Duodenal mucosa (tissue), 2 donors: ENCODE results near the gene TADA1.
"Not testable (repeated sequence)": the region's sequence is repeated elsewhere in the genome, so short reads cannot be mapped to it uniquely, and the experiment has no call there.

Source experiments
- H3K27ac ChIP-seq: one replicate; pipeline ENCODE4 v1.7.0; 2013; ENCODE audit warnings: low read depth, low read length
- H3K27me3 ChIP-seq, 2 donors: one replicate each; pipeline ENCODE4 v1.7.0; 2013; ENCODE audit warnings: low read length in 2 of 2, control low read depth in 1 of 2; ENCODE audit not compliant: insufficient read depth in 2 of 2, control insufficient read depth in 1 of 2
- H3K36me3 ChIP-seq, 2 donors: one replicate each; pipeline ENCODE4 v1.7.0; 2013; ENCODE audit warnings: low read length in 2 of 2, control low read depth in 1 of 2; ENCODE audit not compliant: insufficient read depth in 2 of 2, control insufficient read depth in 1 of 2
- H3K4me1 ChIP-seq, 2 donors: one replicate each; pipeline ENCODE4 v1.7.0; 2013; ENCODE audit warnings: low read length in 2 of 2, control low read depth in 1 of 2; ENCODE audit not compliant: insufficient read depth in 2 of 2, control insufficient read depth in 1 of 2
- H3K4me3 ChIP-seq, 2 donors: one replicate each; pipeline ENCODE4 v1.7.0; 2013; ENCODE audit warnings: low read length in 2 of 2, low read depth in 1 of 2
- H3K9ac ChIP-seq, 2 donors: one replicate each; pipeline ENCODE4 v1.7.0; 2013; ENCODE audit warnings: low read length in 2 of 2, low read depth in 1 of 2
- H3K9me3 ChIP-seq, 2 donors: one replicate each; pipeline ENCODE4 v1.7.0; 2013; ENCODE audit warnings: low read length in 2 of 2, control low read depth in 1 of 2; ENCODE audit not compliant: control insufficient read depth in 1 of 2

The TADA1 gene

GRCh38 chr1:166848193-166848592 lies 27.9 kb downstream of the TADA1 start:
- H3K27me3 ChIP-seq, result no peaks in the 10 kb centered on the region
- no peaks in the 10 kb centered on the region for H3K9me3 ChIP-seq
- no peak overlapping the region for H3K4me3 ChIP-seq
- no peak overlapping the region for H3K9ac ChIP-seq
- peaks cover 4 to 5% of the 10 kb centered on the region in 2 donors for H3K4me1 ChIP-seq
- H3K27ac ChIP-seq, result no peak overlapping the region
- H3K36me3 ChIP-seq, result peaks cover 53 to 94% of the 10 kb centered on the region in 2 donors

- H3K4me1 ChIP-seq, result peaks cover 23 to 33% of the 10 kb centered on the region in 2 donors
- no peaks in the 10 kb centered on the region for H3K27me3 ChIP-seq
- no peak overlapping the region for H3K9ac ChIP-seq
- no peaks in the 10 kb centered on the region for H3K9me3 ChIP-seq
- H3K27ac ChIP-seq, result no peak overlapping the region
- no peak overlapping the region for H3K4me3 ChIP-seq
- peaks cover 67 to 86% of the 10 kb centered on the region in 2 donors for H3K36me3 ChIP-seq
These were observed 31.3 kb downstream of the TADA1 start for GRCh38 chr1:166844791-166845190.

- H3K9ac ChIP-seq, result no peak overlapping the region
- H3K36me3 ChIP-seq, result peaks cover 60 to 78% of the 10 kb centered on the region in 2 donors
- H3K27ac ChIP-seq, result no peak overlapping the region
- peaks cover 23 to 34% of the 10 kb centered on the region in 2 donors for H3K4me1 ChIP-seq
- no peaks in the 10 kb centered on the region for H3K9me3 ChIP-seq
- H3K27me3 ChIP-seq, result no peaks in the 10 kb centered on the region
- no peak overlapping the region for H3K4me3 ChIP-seq
These were observed 32.1 kb downstream of the TADA1 start for GRCh38 chr1:166843769-166844596.

GRCh38 chr1:166843322-166843721 lies 32.7 kb downstream of the TADA1 start:
- H3K27ac ChIP-seq, result no peak overlapping the region
- H3K36me3 ChIP-seq, result peaks cover 53 to 71% of the 10 kb centered on the region in 2 donors
- H3K4me3 ChIP-seq, result no peak overlapping the region
- no peak overlapping the region for H3K9ac ChIP-seq
- H3K27me3 ChIP-seq, result no peaks in the 10 kb centered on the region
- H3K9me3 ChIP-seq, result no peaks in the 10 kb centered on the region
- peaks cover 29 to 41% of the 10 kb centered on the region in 2 donors for H3K4me1 ChIP-seq

GRCh38 chr1:166840309-166841274 lies 35.5 kb downstream of the TADA1 start:
- Histone ChIP-seq H3K36me3 (peaks cover 32 to 44% of the 10 kb centered on the region in 2 donors), H3K9ac (peak overlapping the region; percentile 54 to 56), H3K4me1 (peaks cover 32 to 43% of the 10 kb centered on the region in 2 donors), H3K4me3 (peak overlapping the region; percentile 70 to 82), H3K27me3 (no peaks in the 10 kb centered on the region), H3K9me3 (no peaks in the 10 kb centered on the region), H3K27ac (no peak overlapping the region)

- Histone ChIP-seq H3K27ac (peak overlapping the region; percentile 88), H3K27me3 (no peaks in the 10 kb centered on the region), H3K9ac (peak overlapping the region; percentile 54 to 56), H3K4me3 (peak overlapping the region; percentile 82 to 91), H3K9me3 (no peaks in the 10 kb centered on the region), H3K4me1 (peaks cover 32 to 43% of the 10 kb centered on the region in 2 donors), H3K36me3 (peaks cover 30 to 37% of the 10 kb centered on the region in 2 donors)
These were observed 36.3 kb downstream of the TADA1 start for GRCh38 chr1:166839600-166840308.

GRCh38 chr1:166838766-166839599 lies 37.1 kb downstream of the TADA1 start, which contains the start of gene POGK:
POGK (plus strand) TSS chr1:166839475; CDS start chr1:166840957, 1,482 bp downstream.
- Histone ChIP-seq H3K4me3 (peak within 1 kb of the TSS; percentile 82 to 91), H3K9ac (peak within 1 kb of the TSS; percentile 74 to 99), H3K36me3 (peaks cover 27 to 31% of the 10 kb centered on the region in 2 donors), H3K9me3 (no peaks in the 10 kb centered on the region), H3K4me1 (peaks cover 28 to 43% of the 10 kb centered on the region in 2 donors), H3K27me3 (no peaks in the 10 kb centered on the region), H3K27ac (peak within 1 kb of the TSS; percentile 88)

- Histone ChIP-seq H3K27ac (no peak overlapping the region), H3K9ac (no peak overlapping the region), H3K4me3 (no peak overlapping the region)
These were observed 39.3 kb downstream of the TADA1 start for GRCh38 chr1:166836733-166837132.

GRCh38 chr1:166829762-166830161 lies 46.3 kb downstream of the TADA1 start:
- not testable (repeated sequence) for H3K4me1 ChIP-seq, H3K9ac ChIP-seq, H3K27me3 ChIP-seq, H3K36me3 ChIP-seq, H3K4me3 ChIP-seq, H3K27ac ChIP-seq
- peaks cover 5 to 10% of the 10 kb centered on the region in 2 donors for H3K9me3 ChIP-seq

More at GRCh38 chr1:166836733-166837132, 39.3 kb downstream of the TADA1 start:
- peaks cover 0 to 5% of the 10 kb centered on the region in 2 donors for H3K27me3 ChIP-seq
- peaks cover 7 to 9% of the 10 kb centered on the region in 2 donors for H3K36me3 ChIP-seq
- H3K4me1 ChIP-seq, result peaks cover 21 to 24% of the 10 kb centered on the region in 2 donors
- H3K9me3 ChIP-seq, result no peaks in the 10 kb centered on the region
